Subcutaneous adipose tissue (tissue), 4 donors: Measurements from ENCODE around the gene IFT27. TPM values are rescaled to one million over a fixed set of nuclear protein-coding genes. Genes with fewer than 3 reads are reported as not detected.

Experiments used
- CTCF ChIP-seq: fragments of 450-650 bp; IDR thresholded peaks from one replicate; pipeline ENCODE4 v1.5.1; 2016; ENCODE audit warnings: low read depth, mild to moderate bottlenecking, control low read depth, antibody characterized with exemption, moderate library complexity
- total RNA-seq, 4 donors: library from RNA; depleted of rRNA; stranded (reverse); fragments of >200 nt; gene quantifications; one replicate each; pipeline ENCODE4 v1.1.0, GENCODE V29; 2016

The IFT27 gene
- total RNA-seq, 4 donors from 2014 or later = 10.7 to 15.9 (median 15.1) TPM

- no peak for TF ChIP-seq CTCF
Measured at GRCh38 chr22:36713436-36713835, 62.5 kb downstream of the IFT27 start.

Other genes with a start within 250 kb of the IFT27 start
- gene EIF3D, start 247.0 kb downstream of the IFT27 start, total RNA-seq = 100 to 1,000 TPM; 218 to 260 (median 252) TPM
- gene CACNG2, start 72.4 kb downstream of the IFT27 start, total RNA-seq = not detected
- not detected for gene PVALB, start 40.9 kb upstream of the IFT27 start, total RNA-seq
- 10 to 100 TPM; 18.8 to 76.0 (median 39.5) TPM for gene NCF4, start 84.9 kb upstream of the IFT27 start, total RNA-seq
- gene CSF2RB, start 137.5 kb upstream of the IFT27 start, total RNA-seq = 10 to 100 TPM in 2 of 4 donors, 1 to 10 TPM in 2; 5.8 to 11.7 (median 10.5) TPM
- 100 to 1,000 TPM in 1 of 4 donors, 10 to 100 TPM in 3; 54.7 to 141 (median 70.5) TPM for gene TST, start 243.3 kb upstream of the IFT27 start, total RNA-seq
- gene MPST, start 243.6 kb upstream of the IFT27 start, total RNA-seq = 100 to 1,000 TPM in 3 of 4 donors, 10 to 100 TPM in 1; 61.1 to 320 (median 149) TPM